Measurements from ENCODE around the gene PRR12. TPM values are rescaled to one million over a fixed set of nuclear protein-coding genes. Genes with fewer than 3 reads are reported as not detected.

Gene PRR12
- total RNA-seq, 2 experiments from 2014 or later, result 34.8 to 46.5 TPM

DNA sequence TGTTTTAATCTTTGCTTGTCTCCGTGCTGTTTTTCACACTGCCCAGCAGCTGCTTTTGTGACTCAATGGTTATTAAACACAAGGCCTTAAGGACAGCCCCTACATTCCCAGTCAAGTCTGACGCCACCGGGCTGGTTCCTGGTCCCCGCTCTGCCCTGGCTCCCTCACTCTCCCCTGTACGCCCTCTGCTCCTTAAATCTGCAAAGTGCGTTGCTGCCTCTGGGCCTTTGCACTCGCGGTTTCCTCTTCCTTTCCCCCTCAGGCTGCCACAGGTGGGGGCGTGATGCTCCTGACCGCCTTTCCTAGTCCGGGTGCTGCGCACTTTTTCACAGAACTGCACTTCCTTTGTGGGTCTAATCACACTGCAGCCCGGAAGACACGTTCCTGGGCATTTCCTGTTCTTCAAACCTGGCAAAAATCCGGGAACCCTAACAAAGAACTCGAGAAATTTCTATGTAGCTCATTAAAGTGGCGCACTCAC lies 36.2 kb upstream of the PRR12 start:
- H3K36me3 Mint-ChIP-seq, result peaks cover 49% of the 10 kb centered on the region
- CTCF ChIA-PET, result interaction anchor here (0.7 to 19.1 kb wide), 4 partner anchors 8 to 48 kb away, joined by 3 to 325 read pairs (median 81); no protein-coding TSS in a partner anchor
- peaks cover 58% of the 10 kb centered on the region for H3K4me1 Mint-ChIP-seq
- DNase-seq (peak; percentile 81), ATAC-seq (peak; percentile 40)
- H3K27me3 Mint-ChIP-seq, result no peaks in the 10 kb centered on the region
- H3K9me3 Mint-ChIP-seq (ENCODE audit: low read depth), result no peaks in the 10 kb centered on the region
- peak overlapping the region; percentile 93 for H3K27ac Mint-ChIP-seq
- peak overlapping the region; percentile 55 for H3K4me3 Mint-ChIP-seq

DNA sequence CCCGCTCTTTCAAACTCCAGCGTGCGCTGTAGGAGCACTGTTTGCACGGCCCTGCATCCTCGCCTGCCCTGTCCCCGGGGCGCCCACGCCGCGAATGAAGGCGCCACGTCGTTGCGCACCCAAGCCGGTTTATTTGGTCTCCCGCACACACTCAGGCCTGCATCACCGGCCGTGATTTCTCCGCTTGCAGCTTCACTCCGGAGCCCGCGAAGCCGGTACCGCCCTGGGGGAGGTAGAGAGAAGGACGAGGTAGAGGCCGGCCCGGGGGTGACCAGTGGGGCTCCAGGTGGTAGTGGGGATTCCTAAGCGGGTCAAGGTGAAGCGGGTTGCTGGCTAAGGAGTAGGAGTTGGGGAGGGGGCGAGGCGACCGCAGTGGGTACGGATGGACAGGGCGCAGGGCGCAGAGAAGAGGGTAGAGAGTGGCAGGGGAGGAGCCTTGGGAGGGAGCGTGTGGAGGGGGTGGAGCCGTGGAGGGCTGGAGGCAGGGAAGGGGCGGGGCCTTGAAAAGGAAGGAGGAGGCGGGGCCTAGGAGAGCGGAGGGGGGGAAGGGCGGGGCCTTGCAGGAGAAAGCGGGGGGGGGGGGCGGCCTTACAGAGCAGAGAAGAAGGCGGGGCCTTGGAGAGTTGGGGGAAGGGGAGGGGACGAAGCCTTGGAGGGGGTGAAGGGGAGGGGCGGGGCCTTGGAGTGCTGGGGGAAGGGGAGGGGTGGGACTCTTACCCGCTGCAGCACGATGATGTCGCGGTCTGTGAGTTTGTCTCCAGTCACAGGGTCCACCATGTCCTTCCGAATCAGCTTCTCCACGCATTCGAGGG lies 35.2 kb upstream of the PRR12 start:
- Mint-ChIP-seq H3K27ac (peak overlapping the region; percentile 93), H3K4me1 (peaks cover 69% of the 10 kb centered on the region), H3K4me3 (peak overlapping the region; percentile 24), H3K9me3 (ENCODE audit: low read depth) (no peaks in the 10 kb centered on the region), H3K27me3 (no peaks in the 10 kb centered on the region), H3K36me3 (peaks cover 51% of the 10 kb centered on the region)
- peak; percentile 84 for DNase-seq
- CTCF ChIA-PET, result interaction anchor here (1.0 to 19.1 kb wide), 3 partner anchors 7 to 17 kb away, joined by 4 to 325 read pairs (median 158); no protein-coding TSS in a partner anchor
- ATAC-seq, result peak; percentile 37

DNA sequence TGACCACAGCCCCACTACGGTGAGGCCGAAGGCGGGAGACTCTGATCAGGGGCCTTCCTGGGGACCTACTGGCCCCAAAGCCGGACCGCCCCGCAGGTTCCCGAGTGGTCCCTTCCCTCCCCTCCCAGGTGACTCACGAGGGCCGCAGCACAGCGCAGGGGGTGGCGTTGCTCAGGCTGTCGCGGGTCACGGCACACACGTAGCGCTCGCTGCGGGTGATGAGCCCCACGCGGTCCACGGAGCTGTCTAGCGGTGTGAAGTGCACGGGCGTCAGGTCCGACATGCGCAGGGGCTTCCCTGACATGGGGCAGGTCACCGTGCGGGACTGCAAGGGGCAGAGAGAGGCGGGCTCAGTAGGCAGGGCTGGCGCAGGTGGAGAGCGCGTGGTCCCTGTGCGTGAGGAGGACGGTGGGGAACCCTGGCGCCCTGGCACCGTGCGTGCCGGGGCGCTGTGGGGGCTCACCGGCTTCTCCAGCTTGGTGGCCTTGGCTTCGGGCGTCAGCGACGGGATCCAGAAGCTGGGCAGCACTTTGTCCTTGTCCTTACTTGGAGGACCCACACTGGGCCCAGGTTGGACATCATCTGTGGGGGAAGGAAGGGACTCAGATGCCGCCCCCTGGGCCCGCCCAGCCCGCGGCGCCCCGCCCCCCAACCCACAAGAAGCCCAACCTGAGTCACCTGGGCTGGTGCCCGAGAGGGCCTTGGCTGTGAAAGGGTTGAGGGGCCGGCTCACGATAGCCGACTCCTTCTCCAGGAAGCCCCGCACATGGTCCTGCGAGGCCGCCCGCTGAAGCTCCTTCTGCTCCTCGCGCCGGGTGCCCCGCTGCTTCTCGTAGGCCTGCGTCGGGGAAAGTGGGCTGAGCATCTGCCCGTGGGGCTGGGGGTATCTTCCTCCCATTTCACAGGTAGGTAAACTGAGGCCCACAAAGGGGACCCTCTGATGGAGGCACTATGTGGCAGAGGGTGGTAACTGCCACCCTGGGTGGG lies 34.3 kb upstream of the PRR12 start:
- Mint-ChIP-seq H3K4me1 (peaks cover 75% of the 10 kb centered on the region), H3K4me3 (peak overlapping the region; percentile 24), H3K36me3 (peaks cover 50% of the 10 kb centered on the region), H3K27ac (peak overlapping the region; percentile 61), H3K9me3 (ENCODE audit: low read depth) (no peaks in the 10 kb centered on the region), H3K27me3 (no peaks in the 10 kb centered on the region)
- DNase-seq, result peak; percentile 53
- CTCF ChIA-PET, result interaction anchor here (0.7 to 19.1 kb wide), 5 partner anchors 6 to 62 kb away, joined by 3 to 325 read pairs (median 158); no protein-coding TSS in a partner anchor
- no peak for ATAC-seq

DNA sequence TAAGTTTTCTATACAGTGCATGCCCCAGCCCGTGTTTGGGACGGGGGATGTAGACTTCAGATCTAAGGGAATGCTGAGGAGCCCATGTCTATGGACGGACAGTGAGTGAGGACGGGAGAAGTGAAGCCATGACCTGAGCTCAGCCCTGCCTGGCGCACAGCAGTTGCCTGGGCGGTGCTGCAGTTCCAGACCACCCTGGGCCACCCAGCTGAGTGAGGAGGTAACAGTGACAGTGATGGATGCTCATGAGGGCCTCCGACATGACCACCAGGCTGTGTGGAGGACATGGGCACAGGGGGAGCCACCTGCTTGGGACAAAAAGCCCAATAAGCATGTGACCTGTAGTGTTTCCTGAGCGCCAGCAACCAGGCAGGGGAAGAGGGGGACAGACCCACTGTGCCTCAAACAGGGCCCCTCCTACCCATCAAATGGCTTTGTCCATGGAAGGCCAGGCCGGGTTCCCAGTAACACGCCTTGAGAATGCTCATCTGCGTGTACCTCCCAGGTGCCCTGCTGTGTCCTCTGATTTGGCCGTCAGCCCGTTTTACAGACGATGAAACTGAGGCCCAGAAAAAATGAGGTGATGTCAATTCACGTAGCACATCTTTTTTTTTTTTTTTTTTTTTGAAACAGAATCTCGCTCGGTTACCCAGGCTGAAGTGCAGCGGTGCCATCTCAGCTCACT lies 33.2 kb upstream of the PRR12 start:
- H3K36me3 Mint-ChIP-seq, result peaks cover 47% of the 10 kb centered on the region
- H3K4me3 Mint-ChIP-seq, result peak overlapping the region; percentile 14
- H3K9me3 Mint-ChIP-seq (ENCODE audit: low read depth), result no peaks in the 10 kb centered on the region
- peaks cover 75% of the 10 kb centered on the region for H3K4me1 Mint-ChIP-seq
- DNase-seq (no peak), ATAC-seq (no peak)
- no peaks in the 10 kb centered on the region for H3K27me3 Mint-ChIP-seq
- CTCF ChIA-PET, result interaction anchor here (0.7 to 19.1 kb wide), 5 partner anchors 7 to 63 kb away, joined by 3 to 325 read pairs (median 4); no protein-coding TSS in a partner anchor
- H3K27ac Mint-ChIP-seq, result peak overlapping the region; percentile 61

DNA sequence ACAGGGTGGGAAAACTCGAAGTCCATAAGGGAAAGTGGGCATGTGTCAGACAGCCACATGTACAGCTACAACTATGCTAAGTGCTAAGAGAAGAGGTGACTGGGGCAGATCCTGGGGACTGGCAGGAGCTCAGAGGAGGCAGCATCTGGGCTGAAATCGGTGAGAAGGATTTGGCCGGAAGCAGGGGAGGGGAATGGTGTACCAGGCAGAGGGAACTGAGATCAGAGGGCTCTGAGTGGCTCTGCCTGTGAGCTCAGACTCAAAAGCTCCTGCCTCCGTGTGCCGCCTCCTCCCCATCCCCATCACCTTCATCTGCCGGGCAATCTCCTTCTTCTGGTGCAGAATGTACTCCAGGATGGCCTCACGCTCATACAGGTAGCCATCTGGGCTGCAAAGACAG lies 32.4 kb upstream of the PRR12 start:
- Mint-ChIP-seq H3K36me3 (peaks cover 47% of the 10 kb centered on the region), H3K4me3 (peak overlapping the region; percentile 50), H3K4me1 (peaks cover 73% of the 10 kb centered on the region), H3K27ac (peak overlapping the region; percentile 88), H3K9me3 (ENCODE audit: low read depth) (no peaks in the 10 kb centered on the region), H3K27me3 (no peaks in the 10 kb centered on the region)
- no peak for ATAC-seq
- CTCF ChIA-PET, result interaction anchor here (0.8 to 19.1 kb wide), 7 partner anchors 8 to 113 kb away, joined by 3 to 325 read pairs (median 4); no protein-coding TSS in a partner anchor
- DNase-seq, result no peak

DNA sequence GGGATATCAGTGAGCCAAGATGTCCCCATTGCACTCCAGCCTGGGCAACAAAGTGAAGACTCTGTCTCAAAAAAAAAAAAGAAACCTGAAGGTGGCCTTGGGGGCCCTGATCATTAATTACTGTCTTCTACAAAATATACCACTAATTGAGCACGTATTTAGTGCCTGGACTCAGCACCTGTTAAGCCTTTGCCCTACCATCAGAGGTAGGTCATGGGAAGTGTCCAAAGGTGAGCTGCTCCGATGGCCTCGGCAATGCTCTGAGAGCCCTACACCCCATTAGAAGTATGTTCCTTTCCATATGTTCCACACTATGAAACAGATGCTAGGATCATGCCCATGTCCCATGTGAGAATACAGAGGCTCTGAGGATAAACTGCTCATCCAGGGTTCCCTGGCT lies 31.5 kb upstream of the PRR12 start:
- Mint-ChIP-seq H3K36me3 (peaks cover 47% of the 10 kb centered on the region), H3K27ac (peak overlapping the region; percentile 88), H3K4me1 (peaks cover 71% of the 10 kb centered on the region), H3K27me3 (no peaks in the 10 kb centered on the region), H3K9me3 (ENCODE audit: low read depth) (no peaks in the 10 kb centered on the region), H3K4me3 (peak overlapping the region; percentile 64)
- DNase-seq (no peak), ATAC-seq (no peak)
- CTCF ChIA-PET, result interaction anchor here (1.1 to 19.1 kb wide), 6 partner anchors 9 to 113 kb away, joined by 3 to 325 read pairs (median 8); no protein-coding TSS in a partner anchor

DNA sequence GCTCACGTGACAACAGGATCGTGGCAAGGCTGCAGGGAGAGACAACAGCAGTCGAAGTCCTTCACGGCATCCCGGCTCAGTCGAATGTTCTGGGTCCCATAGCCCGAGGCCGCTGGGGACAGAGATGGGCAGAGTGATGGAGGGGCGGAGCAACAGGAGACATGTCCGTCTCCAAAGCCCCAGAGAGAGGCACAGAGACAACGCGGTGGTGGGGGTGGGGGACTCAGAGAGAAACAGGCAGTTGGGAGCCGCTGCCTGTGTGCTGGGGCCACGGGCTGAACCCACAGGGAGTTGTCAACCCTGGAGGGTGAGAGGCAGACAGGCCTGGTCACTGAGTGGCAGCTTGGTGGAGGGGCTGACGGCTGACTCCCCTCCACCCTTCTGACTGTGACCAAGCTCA lies 31.1 kb upstream of the PRR12 start:
- CTCF ChIA-PET, result interaction anchor here (1.7 to 19.1 kb wide), 4 partner anchors 9 to 57 kb away, joined by 7 to 325 read pairs (median 84); no protein-coding TSS in a partner anchor
- ATAC-seq (peak; percentile 14), DNase-seq (no peak)

DNA sequence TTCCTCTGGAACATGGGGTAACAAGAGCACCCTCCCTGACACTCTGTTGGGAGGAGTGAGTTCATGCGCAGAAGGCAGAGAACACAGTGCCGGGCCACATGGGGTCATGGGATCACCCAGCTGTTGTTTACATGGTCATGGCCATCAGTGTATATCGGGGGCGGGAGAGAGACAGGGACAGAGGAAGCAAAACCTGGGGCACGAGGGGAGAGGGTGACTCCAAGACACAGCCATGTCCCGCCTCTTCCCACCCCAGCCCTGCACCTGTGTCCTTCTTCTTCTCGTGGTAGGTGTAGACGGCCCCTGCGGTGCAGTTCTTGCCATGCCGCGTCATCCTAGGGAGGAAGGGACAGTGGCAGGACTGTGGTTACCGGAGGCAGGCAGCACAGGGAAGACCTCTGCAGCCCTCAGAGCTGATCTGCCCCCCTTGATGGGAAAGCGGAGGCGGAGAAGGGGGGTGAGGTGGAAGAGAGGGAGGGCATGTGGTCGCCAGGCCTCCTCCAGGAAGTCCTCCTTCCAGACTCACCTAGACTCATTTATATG lies 30.6 kb upstream of the PRR12 start:
- CTCF ChIA-PET, result interaction anchor here (0.8 to 19.1 kb wide), 10 partner anchors 10 to 121 kb away, joined by 3 to 325 read pairs (median 8); partner anchors contain the start of genes PRMT1, RCN3 and RRAS
- Mint-ChIP-seq H3K36me3 (peaks cover 48% of the 10 kb centered on the region), H3K4me3 (peak overlapping the region; percentile 64), H3K4me1 (peaks cover 70% of the 10 kb centered on the region), H3K9me3 (ENCODE audit: low read depth) (no peaks in the 10 kb centered on the region), H3K27me3 (no peaks in the 10 kb centered on the region), H3K27ac (peak overlapping the region; percentile 88)
- peak; percentile 60 for DNase-seq
- peak; percentile 40 for ATAC-seq

More for the DNA sequence above, 31.1 kb upstream of the PRR12 start:
- Mint-ChIP-seq H3K4me3 (peak overlapping the region; percentile 64), H3K9me3 (ENCODE audit: low read depth) (no peaks in the 10 kb centered on the region), H3K36me3 (peaks cover 48% of the 10 kb centered on the region), H3K27ac (peak overlapping the region; percentile 88), H3K27me3 (no peaks in the 10 kb centered on the region), H3K4me1 (peaks cover 71% of the 10 kb centered on the region)

DNA sequence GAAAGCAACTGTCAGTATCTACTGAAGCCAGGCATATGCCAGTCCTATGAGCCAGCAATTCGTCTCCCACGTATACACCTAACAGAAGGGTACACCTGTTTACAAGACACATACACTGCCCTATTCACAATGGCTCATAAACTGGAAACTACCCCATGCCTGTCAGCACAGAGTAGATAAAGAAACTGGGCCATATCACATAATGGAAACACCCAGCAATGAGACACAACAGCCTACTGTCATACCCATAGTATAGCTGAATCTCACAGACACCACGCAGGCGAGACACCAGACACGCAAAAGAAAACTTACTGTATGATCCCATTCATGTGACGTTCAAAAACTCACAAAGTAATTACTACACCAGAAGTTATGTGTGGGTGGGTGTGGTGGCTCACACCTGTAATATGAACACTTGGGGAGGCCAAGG lies 26.4 kb upstream of the PRR12 start:
- H3K9me3 Mint-ChIP-seq (ENCODE audit: low read depth), result no peaks in the 10 kb centered on the region
- CTCF ChIA-PET, result interaction anchor here (1.0 to 10.9 kb wide), 5 partner anchors 9 to 62 kb away, joined by 3 to 158 read pairs (median 4); no protein-coding TSS in a partner anchor
- no peak overlapping the region for H3K4me3 Mint-ChIP-seq
- H3K4me1 Mint-ChIP-seq, result peaks cover 73% of the 10 kb centered on the region
- no peaks in the 10 kb centered on the region for H3K27me3 Mint-ChIP-seq
- peak overlapping the region; percentile 62 for H3K27ac Mint-ChIP-seq
- peaks cover 21% of the 10 kb centered on the region for H3K36me3 Mint-ChIP-seq
- no peak for ATAC-seq
- DNase-seq, result no peak

DNA sequence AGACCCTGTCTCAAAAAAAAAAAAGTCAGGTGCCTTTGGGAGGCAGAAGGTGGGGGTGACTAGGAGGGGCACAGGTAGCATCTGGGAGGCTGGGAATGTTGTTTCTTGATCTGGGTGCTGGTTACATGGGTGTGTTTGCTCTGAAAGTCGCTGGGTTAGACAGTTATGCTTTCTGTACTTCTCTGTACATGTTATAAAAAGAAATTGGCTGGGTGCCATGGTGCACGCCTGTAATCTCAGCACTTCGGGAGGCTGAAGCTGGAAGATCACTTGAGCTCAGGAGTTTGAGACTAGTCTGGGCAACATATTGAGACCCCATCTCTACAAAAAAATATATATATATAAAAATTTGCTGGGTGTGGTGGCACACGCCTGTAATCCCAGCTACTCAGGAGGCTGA lies 25.7 kb upstream of the PRR12 start:
- H3K4me3 Mint-ChIP-seq, result no peak overlapping the region
- no peaks in the 10 kb centered on the region for H3K9me3 Mint-ChIP-seq (ENCODE audit: low read depth)
- no peak for DNase-seq
- H3K27me3 Mint-ChIP-seq, result no peaks in the 10 kb centered on the region
- no peak for ATAC-seq
- H3K4me1 Mint-ChIP-seq, result peaks cover 73% of the 10 kb centered on the region
- CTCF ChIA-PET, result interaction anchor here (1.0 to 10.9 kb wide), 5 partner anchors 9 to 62 kb away, joined by 3 to 158 read pairs (median 4); no protein-coding TSS in a partner anchor
- peaks cover 19% of the 10 kb centered on the region for H3K36me3 Mint-ChIP-seq
- H3K27ac Mint-ChIP-seq, result peak overlapping the region; percentile 62

DNA sequence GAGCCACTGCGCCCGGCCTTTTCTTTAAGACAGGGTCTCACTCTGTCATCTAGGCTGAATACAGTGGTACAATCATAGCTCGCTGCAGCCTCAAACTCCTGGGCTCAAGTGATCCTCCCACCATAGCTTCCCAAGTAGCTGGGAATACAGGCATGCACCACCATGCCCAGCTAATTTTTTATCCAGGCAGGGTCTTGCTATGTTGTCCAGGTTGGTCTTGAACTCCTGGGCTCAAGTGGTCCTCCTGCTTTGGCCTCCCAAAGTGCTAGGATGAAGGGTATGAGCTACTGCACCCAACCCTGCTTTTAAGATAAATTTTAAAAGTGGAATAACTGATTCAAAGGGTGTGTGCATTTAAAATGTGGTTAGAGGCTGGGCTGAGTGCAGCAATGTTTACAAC lies 24.7 kb upstream of the PRR12 start:
- no peaks in the 10 kb centered on the region for H3K27me3 Mint-ChIP-seq
- CTCF ChIA-PET, result interaction anchor here (0.8 to 10.9 kb wide), 8 partner anchors 13 to 112 kb away, joined by 3 to 158 read pairs (median 5); partner anchors contain the start of gene NOSIP
- no peaks in the 10 kb centered on the region for H3K9me3 Mint-ChIP-seq (ENCODE audit: low read depth)
- ATAC-seq (no peak), DNase-seq (no peak)
- peaks cover 19% of the 10 kb centered on the region for H3K36me3 Mint-ChIP-seq
- peaks cover 71% of the 10 kb centered on the region for H3K4me1 Mint-ChIP-seq
- H3K27ac Mint-ChIP-seq, result peak overlapping the region; percentile 64
- H3K4me3 Mint-ChIP-seq, result no peak overlapping the region
